Hematopoietic multipotent progenitor cell treated with erythropoietin and hydrocortisone succinate and interleukin-3 and kit ligand, for 8 days (in vitro differentiated cells): ENCODE measurements around the gene ZNF625.

Source experiments
- DNase-seq: peaks from one replicate; pipeline ENCODE4 v3.0.0-alpha.2; 2015

Gene ZNF625

GRCh38 chr19:12156223-12157058, at the start of gene ZNF625:
TSS of gene ZNF625 (minus strand) at chr19:12156734. CDS start at chr19:12156558, 176 bp downstream.
- peak; percentile 81 for DNase-seq

- DNase-seq, result no peak
These were observed 48.8 kb upstream of the ZNF625 start for GRCh38 chr19:12205296-12205695.

GRCh38 chr19:12202250-12202649, 45.7 kb upstream of the ZNF625 start:
- peak; percentile 31 for DNase-seq

- DNase-seq, result no peak
These were observed 43.4 kb upstream of the ZNF625 start for GRCh38 chr19:12199757-12200419.

- no peak for DNase-seq
These were observed 41.6 kb upstream of the ZNF625 start for GRCh38 chr19:12198136-12198535.

DNA sequence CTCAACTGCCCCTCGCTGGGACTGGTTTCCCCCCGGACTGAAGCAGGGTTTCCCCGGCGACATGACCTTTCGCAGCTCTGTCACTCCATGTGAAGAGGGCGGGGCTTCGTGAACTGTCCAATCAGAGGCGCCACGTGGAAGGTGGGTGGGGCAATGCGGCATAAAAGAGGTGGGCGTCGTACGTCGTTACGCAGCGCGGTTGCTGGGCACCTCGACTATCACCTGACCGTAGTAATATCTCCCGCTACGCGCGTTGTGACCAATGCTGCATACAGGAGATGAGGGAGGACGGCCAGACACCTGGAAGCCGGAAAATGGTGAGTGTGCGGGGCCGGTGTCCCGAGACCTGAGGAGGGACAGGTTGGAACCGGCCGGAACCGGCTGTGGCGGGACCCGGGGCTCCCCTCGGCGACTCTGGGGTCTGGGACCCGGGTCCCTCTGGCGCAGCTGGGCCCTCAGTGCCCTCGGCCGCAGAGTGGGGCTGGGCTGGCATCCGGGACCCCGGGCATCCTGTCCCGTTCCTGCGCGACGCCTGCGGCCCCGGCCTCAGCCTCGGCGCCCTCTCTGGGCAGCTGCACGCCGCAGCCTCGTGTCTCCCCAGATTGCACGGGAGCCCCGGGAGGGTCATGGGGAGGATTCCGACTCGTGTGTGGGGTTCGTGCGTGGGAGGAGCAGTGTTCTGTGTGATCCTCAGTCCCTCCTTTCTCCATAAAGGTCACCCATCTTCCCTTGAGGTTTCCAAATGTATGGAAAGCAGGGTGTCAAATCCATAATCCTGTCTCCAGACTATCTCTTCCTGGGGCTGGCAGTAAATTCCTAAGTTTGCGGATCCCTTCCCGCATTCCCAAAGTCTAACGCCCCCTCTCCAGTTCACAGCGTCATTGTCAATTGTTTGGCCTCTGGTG, 38.5 kb upstream of the ZNF625 start:
- peak; percentile 25 for DNase-seq

GRCh38 chr19:12187625-12188024, 31.1 kb upstream of the ZNF625 start:
- no peak for DNase-seq

GRCh38 chr19:12180377-12180776, 23.8 kb upstream of the ZNF625 start:
- no peak for DNase-seq

- no peak for DNase-seq
These were observed 10.1 kb upstream of the ZNF625 start for GRCh38 chr19:12166626-12167025.

DNA sequence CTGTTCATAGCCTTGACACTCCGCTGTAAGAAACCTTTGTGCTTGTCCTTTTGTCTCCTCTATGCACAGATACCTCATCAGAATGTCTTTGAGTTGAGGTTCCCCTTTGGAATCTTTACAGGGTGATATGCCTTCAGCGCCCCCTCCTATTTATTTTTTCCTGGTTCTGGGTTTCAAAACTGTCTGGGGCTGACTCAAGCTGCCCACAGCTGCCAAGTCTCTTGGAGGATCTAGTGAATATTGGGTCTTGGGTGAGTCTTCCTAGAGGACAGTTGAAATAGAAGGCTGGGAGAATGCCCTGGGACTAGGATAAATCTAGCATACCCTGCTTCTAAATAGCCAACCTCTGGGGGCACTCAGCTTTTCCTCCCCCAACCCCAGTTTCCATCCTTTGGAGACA, 7.3 kb upstream of the ZNF625 start:
- DNase-seq, result peak; percentile 1

- DNase-seq, result peak; percentile 95
These were observed 6.6 kb upstream of the ZNF625 start, which contains the start of gene ZNF136 for GRCh38 chr19:12162882-12163806. TSS of gene ZNF136 (plus strand) at chr19:12163096. CDS start at chr19:12163204, 108 bp downstream.

DNA sequence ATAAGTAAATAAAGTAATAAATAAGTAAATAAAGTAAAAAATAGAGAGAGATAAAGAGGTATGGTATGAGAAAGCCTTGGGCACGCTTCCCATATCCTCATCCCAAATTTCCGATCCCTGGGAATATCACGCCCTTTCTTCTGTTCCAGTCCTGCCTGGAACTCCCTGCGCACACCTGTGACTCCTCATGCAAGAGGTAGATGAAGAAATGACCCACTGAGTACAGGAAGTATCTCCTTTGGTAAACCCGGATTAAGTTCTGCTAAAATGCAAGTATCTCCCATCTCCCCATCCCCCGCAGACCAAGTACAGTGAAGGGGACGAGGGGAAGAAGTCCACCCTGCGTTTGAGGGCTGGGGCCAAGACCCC, 6.0 kb upstream of the ZNF625 start:
- no peak for DNase-seq

DNA sequence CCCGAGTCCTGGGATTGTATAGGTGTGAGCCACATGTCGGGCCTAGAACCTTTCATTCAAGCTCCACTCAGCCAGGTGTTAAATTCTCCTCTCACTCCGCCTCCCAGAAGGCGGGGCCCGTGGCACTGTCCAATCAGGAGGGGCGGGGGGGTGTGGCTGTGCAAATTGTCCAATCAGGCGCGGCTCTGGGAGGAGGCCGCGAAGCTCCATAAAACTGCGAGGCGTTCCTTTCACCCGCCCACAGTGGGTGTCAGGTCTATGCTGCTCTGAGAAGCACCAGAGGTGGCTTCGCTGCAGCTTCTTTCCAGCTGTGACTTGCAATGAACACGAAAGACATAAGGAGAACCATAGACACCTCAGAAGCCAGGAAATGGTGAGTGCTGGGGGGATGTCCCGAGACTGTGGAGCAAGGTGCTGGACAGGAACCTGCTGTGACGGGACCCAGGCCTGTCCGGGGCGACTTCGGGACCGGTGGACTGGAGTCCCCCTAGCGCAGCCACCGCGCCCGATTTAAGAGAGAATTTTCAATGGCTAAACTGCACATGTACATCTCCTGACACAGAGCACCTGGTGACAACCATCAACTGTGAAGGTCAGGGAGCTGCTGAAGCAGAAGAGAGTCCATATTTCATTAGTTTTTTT, 3.4 kb upstream of the ZNF625 start:
- no peak for DNase-seq

GRCh38 chr19:12155324-12155860, 1.1 kb downstream of the ZNF625 start:
- no peak for DNase-seq

DNA sequence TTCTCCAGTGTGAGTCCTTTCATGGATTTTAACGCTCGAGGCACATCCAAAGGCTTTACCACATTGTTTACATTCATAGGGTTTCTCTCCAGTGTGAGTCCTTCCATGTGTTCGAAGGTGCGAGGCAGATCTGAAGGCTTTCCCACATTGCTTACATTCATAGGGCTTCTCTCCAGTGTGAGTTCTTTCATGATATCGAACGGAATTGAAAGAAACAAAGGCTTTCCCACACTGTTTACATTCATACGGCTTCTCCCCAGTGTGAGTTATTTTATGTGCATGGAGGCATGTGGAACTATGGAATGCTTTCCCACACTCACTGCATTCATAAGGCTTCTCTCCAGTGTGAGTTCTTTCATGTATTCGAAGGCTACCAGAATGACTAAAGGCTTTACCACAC, 11.2 kb downstream of the ZNF625 start:
- no peak for DNase-seq

GRCh38 chr19:12141405-12141736, 15.2 kb downstream of the ZNF625 start:
- no peak for DNase-seq

- DNase-seq, result peak; percentile 91
These were observed 15.8 kb downstream of the ZNF625 start for GRCh38 chr19:12140545-12141404.

- DNase-seq, result peak; percentile 93
These were observed 16.5 kb downstream of the ZNF625 start, which contains the start of gene ZNF20 for GRCh38 chr19:12139885-12140544. TSS of gene ZNF20 (minus strand) at chr19:12140350. CDS start at chr19:12140182, 168 bp downstream.

- DNase-seq, result no peak
These were observed 17.3 kb downstream of the ZNF625 start for GRCh38 chr19:12139269-12139668.
